A549 (cell line): ENCODE results near the gene TAF1. TPM values are rescaled to one million over a fixed set of nuclear protein-coding genes. Genes with fewer than 3 reads are reported as not detected.
"Not testable (repeated sequence)": the region's sequence is repeated elsewhere in the genome, so short reads cannot be mapped to it uniquely, and the experiment has no call there.

Experiments
- ATAC-seq, 2 experiments: fragments of 200-7000 bp in 1 of 2; fragments of >200 bp in 1 of 2; cut with Nextera tagmentation in 1 of 2; cut with Tn5 transposase in 1 of 2; 3 replicates each; pipeline versions ENCODE4 v1.8.0 to v1.9.1; 2018 to 2020; ENCODE audit warnings: mild to moderate bottlenecking in 1 of 2, moderate library complexity in 1 of 2
- CTCF ChIA-PET: fragments of 300-600 bp; sonication (Branson Sonifier 250); formaldehyde crosslinking; extraction: SDS; loops from one replicate; lab custom pipeline; 2021; ENCODE audit warnings: antibody characterized with exemption, inconsistent platforms; lab: Yijun Ruan, JAX
- POLR2A ChIA-PET: fragments of 350-600 bp; formaldehyde crosslinking; extraction: SDS; loops from one replicate; lab custom pipeline; 2021; ENCODE audit warnings: antibody characterized with exemption, inconsistent platforms; lab: Yijun Ruan, JAX
- DNase-seq, 2 experiments: peaks; one replicate each; pipeline versions ENCODE4 v3.0.0 to v3.0.0-alpha.2; 2011 to 2016; ENCODE audit warnings: low read depth in 1 of 2, low spot score in 1 of 2
- FAIRE-seq: peaks from 2 replicates; lab custom pipeline; 2011; peaks lifted over from hg19 to GRCh38; lab: Jason Lieb, UNC
- H3K27ac ChIP-seq, 2 experiments: fragments of >200 bp; sonication (Bioruptor Twin); formaldehyde crosslinking; 3 replicates each; pipeline ENCODE4 v1.5.1; 2016 to 2017
- H3K4me1 ChIP-seq: fragments of >200 bp; sonication (Bioruptor Twin); formaldehyde crosslinking; 3 replicates; pipeline ENCODE4 v1.6.1; 2016
- H3K4me2 ChIP-seq: fragments of >200 bp; sonication (Bioruptor Twin); formaldehyde crosslinking; 3 replicates; pipeline ENCODE4 v1.6.1; 2016
- H3K4me3 ChIP-seq: fragments of >200 bp; sonication (Bioruptor Twin); formaldehyde crosslinking; 3 replicates; pipeline ENCODE4 v1.5.1; 2016
- H3K9me3 ChIP-seq: fragments of >200 bp; sonication (Bioruptor Twin); formaldehyde crosslinking; 3 replicates; pipeline ENCODE4 v1.6.1; 2016
- ATOH8 ChIP-seq: fragments of 250-450 bp; sonication (Bioruptor Pico); IDR thresholded peaks from 2 replicates; pipeline ENCODE4 v1.5.0; 2020; ENCODE audit warnings: low read depth, mild to moderate bottlenecking, moderate library complexity
- BCL3 ChIP-seq: fragments of >200 bp; sonication (Bioruptor Twin); formaldehyde crosslinking; IDR thresholded peaks from 3 replicates; pipeline ENCODE4 v1.6.1; 2016
- CBX8 ChIP-seq: fragments of 200-600 bp; sonication (generic); IDR thresholded peaks from 2 replicates; pipeline ENCODE4 v1.6.1; 2016
- CEBPB ChIP-seq, 2 experiments: fragments of >200 bp in 1 of 2; sonication (Bioruptor Twin) in 1 of 2; formaldehyde crosslinking in 1 of 2; IDR thresholded peaks; 2 replicates each; pipeline ENCODE4 v1.6.1; 2012 to 2016
- CTCF ChIP-seq: fragments of >200 bp; sonication (Bioruptor Twin); formaldehyde crosslinking; IDR thresholded peaks from 3 replicates; pipeline ENCODE4 v1.5.1; 2016
- E2F6 ChIP-seq: IDR thresholded peaks from 2 replicates; pipeline ENCODE4 v1.6.1; 2012; ENCODE audit warnings: low read depth, borderline replicate concordance
- EP300 ChIP-seq, 2 experiments: fragments of >200 bp; sonication (Bioruptor Twin); formaldehyde crosslinking; IDR thresholded peaks; 2 replicates in 1 of 2; 3 replicates in 1 of 2; pipeline ENCODE4 v1.6.1; 2016 to 2017
- FOXS1 ChIP-seq: fragments of 250-450 bp; sonication (Bioruptor Pico); IDR thresholded peaks from 2 replicates; pipeline ENCODE4 v1.5.0; 2020; ENCODE audit warnings: mild to moderate bottlenecking, moderate library complexity
- HDAC2 ChIP-seq: fragments of 200-600 bp; sonication (generic); IDR thresholded peaks from 2 replicates; pipeline ENCODE4 v1.6.1; 2016
- HEYL ChIP-seq: fragments of 250-450 bp; sonication (Bioruptor Pico); IDR thresholded peaks from 2 replicates; pipeline ENCODE4 v1.8.0; 2021; ENCODE audit warnings: mild to moderate bottlenecking, moderate library complexity
- HOXB13 ChIP-seq: fragments of 250-450 bp; sonication (Bioruptor Pico); IDR thresholded peaks from 2 replicates; pipeline ENCODE4 v1.5.0; 2020; ENCODE audit warnings: low read depth, mild to moderate bottlenecking, moderate library complexity
- HOXB5 ChIP-seq: fragments of 250-450 bp; sonication (Bioruptor Pico); IDR thresholded peaks from 2 replicates; pipeline ENCODE4 v1.5.0; 2020; ENCODE audit warnings: mild to moderate bottlenecking, moderate library complexity
- MAX ChIP-seq: IDR thresholded peaks from 2 replicates; pipeline ENCODE4 v1.6.1; 2012
- MYC ChIP-seq: IDR thresholded peaks from 2 replicates; pipeline ENCODE4 v1.6.1; 2012; ENCODE audit warnings: mild to moderate bottlenecking, inconsistent platforms, low read length, improper control_type of control experiment, borderline replicate concordance
- NR3C1 ChIP-seq: fragments of >200 bp; sonication (Bioruptor Twin); formaldehyde crosslinking; IDR thresholded peaks from 3 replicates; pipeline ENCODE4 v1.6.1; 2017
- POLR2A ChIP-seq: IDR thresholded peaks from 2 replicates; pipeline ENCODE4 v1.6.1; 2012; ENCODE audit warnings: mild to moderate bottlenecking, low read length
- REST ChIP-seq: fragments of 200-600 bp; sonication (generic); IDR thresholded peaks from 2 replicates; pipeline ENCODE4 v1.6.1; 2016; ENCODE audit warnings: antibody characterized with exemption, mild to moderate bottlenecking, moderate library complexity
- SMC3 ChIP-seq: fragments of >200 bp; sonication (Bioruptor Twin); formaldehyde crosslinking; IDR thresholded peaks from 3 replicates; pipeline ENCODE4 v1.6.1; 2018; ENCODE audit warnings: inconsistent platforms
- SREBF2 ChIP-seq: fragments of 450-650 bp; IDR thresholded peaks from 2 replicates; pipeline ENCODE4 v1.6.1; 2014; ENCODE audit warnings: mild to moderate bottlenecking, moderate library complexity
- TP53 ChIP-seq: fragments of 250-450 bp; sonication (Bioruptor Pico); IDR thresholded peaks from 2 replicates; pipeline ENCODE4 v1.5.0; 2021; ENCODE audit warnings: mild to moderate bottlenecking, moderate library complexity
- ZC3H11A ChIP-seq: fragments of 450-650 bp; IDR thresholded peaks from 2 replicates; pipeline ENCODE4 v1.6.1; 2014; ENCODE audit warnings: antibody characterized with exemption, mild to moderate bottlenecking
- ZNF302 ChIP-seq: fragments of 250-450 bp; sonication (Bioruptor Pico); IDR thresholded peaks from 2 replicates; pipeline ENCODE4 v1.9.0; 2021; ENCODE audit warnings: inconsistent platforms, mild to moderate bottlenecking, moderate library complexity
- WGBS: methylation state at CpG from one replicate; pipeline ENCODE4 v1.1.6; 2017; ENCODE audit errors: missing lambda C conversion rate; 5-methylcytosine and 5-hydroxymethylcytosine counted together
- polyA plus RNA-seq, 4 experiments: library from polyadenylated mRNA; depleted of rRNA in 3 of 4; stranded (reverse); fragments of >200 nt; fragmentation: RNase III in 1 of 4; extraction: RNeasy Plus Mini Kit Qiagen cat#74134 plus additional on column Dnase treatment in 1 of 4; gene quantifications; 2 replicates in 3 of 4; 3 replicates in 1 of 4; pipeline ENCODE4 v1.2.3, GENCODE V29; 2011 to 2017

TAF1 gene
- polyA plus RNA-seq, 2 of the 4 experiments (the other 2 are of a cell fraction): 21.1 to 31.3 TPM

- WGBS: 96% methylated on average over 2 of the region's 5 CpGs
Measured at GRCh38 chrX:71396576-71396975, 30.4 kb downstream of the TAF1 start.

GRCh38 chrX:71400710-71401109 lies 34.6 kb downstream of the TAF1 start:
- Histone ChIP-seq H3K9me3 (no peaks in the 10 kb centered on the region), H3K27ac (no peak overlapping the region), H3K4me1 (no peaks in the 10 kb centered on the region), H3K4me2 (no peak overlapping the region), H3K4me3 (no peak overlapping the region)
- CTCF ChIA-PET: no interaction called here
- POLR2A ChIA-PET: no interaction called here
- ATAC-seq: no peak
- no peak for TF ChIP-seq EP300 (IDR thresholded peaks at IDR 0.05)
- TF ChIP-seq CBX8: no peak
- no peak for TF ChIP-seq MYC
- TF ChIP-seq SREBF2: no peak
- no peak for TF ChIP-seq HOXB13
- no peak for TF ChIP-seq FOXS1 (CRISPR knock-in tag)
- TF ChIP-seq NR3C1: no peak
- FAIRE-seq: no peak
- no peak for DNase-seq
- WGBS: 90% methylated on average over 1 of the region's 1 CpG

More at GRCh38 chrX:71396576-71396975, 30.4 kb downstream of the TAF1 start:
- Histone ChIP-seq H3K9me3 (no peaks in the 10 kb centered on the region), H3K4me1 (no peaks in the 10 kb centered on the region)
- no peak for ATAC-seq
- POLR2A ChIA-PET: no interaction called here
- TF ChIP-seq BCL3: no peak
- TF ChIP-seq ZC3H11A: no peak
- TF ChIP-seq, all 56 proteins: peak for 0
- FAIRE-seq (no peak), DNase-seq (no peak)
- Histone ChIP-seq H3K4me2 (no peak overlapping the region), H3K27ac (no peak overlapping the region), H3K4me3 (no peak overlapping the region)
- CTCF ChIA-PET: no interaction called here

GRCh38 chrX:71416260-71416659 lies 50.1 kb downstream of the TAF1 start:
- 82% methylated on average over 4 of the region's 5 CpGs for WGBS
- H3K9me3 ChIP-seq, H3K27ac ChIP-seq, POLR2A ChIA-PET, CTCF ChIA-PET, FAIRE-seq, H3K4me2 ChIP-seq, DNase-seq, H3K4me1 ChIP-seq, H3K4me3 ChIP-seq: not testable (repeated sequence)
- ATAC-seq: peak in 1 of 2 experiments; percentile 53; a peak in 1 of 6 replicates

- ChIA-PET CTCF (no interaction called here), POLR2A (no interaction called here)
- no peak overlapping the region for H3K4me3 ChIP-seq
- no peak for TF ChIP-seq E2F6
- TF ChIP-seq SMC3: no peak
- no peak for TF ChIP-seq POLR2A
- TF ChIP-seq REST: no peak
- no peak for TF ChIP-seq TP53 (CRISPR knock-in tag)
- TF ChIP-seq ZNF302 (CRISPR knock-in tag): no peak
- no peak for TF ChIP-seq MAX
- TF ChIP-seq CTCF: no peak
- TF ChIP-seq ATOH8 (CRISPR knock-in tag): no peak
- no peak for TF ChIP-seq HOXB13
- TF ChIP-seq HEYL (CRISPR knock-in tag): no peak
- TF ChIP-seq HOXB5 (CRISPR knock-in tag): no peak
- no peak for TF ChIP-seq HDAC2
- no peak for TF ChIP-seq CEBPB (IDR thresholded peaks at IDR 0.05)
- no peak overlapping the region for H3K4me2 ChIP-seq
- no peak for ATAC-seq
- H3K4me1 ChIP-seq: no peaks in the 10 kb centered on the region
- no peak for DNase-seq
- FAIRE-seq: no peak
- no peaks in the 10 kb centered on the region for H3K9me3 ChIP-seq
- WGBS: 92% methylated on average over 5 of the region's 20 CpGs
- no peak overlapping the region for H3K27ac ChIP-seq
Measured at GRCh38 chrX:71420686-71421085, 54.5 kb downstream of the TAF1 start.
